ENCODE data around the gene TRABD2B. TPM values are rescaled to one million over a fixed set of nuclear protein-coding genes. Genes with fewer than 3 reads are reported as not detected.

TRABD2B gene
- total RNA-seq, 5 donors from 2014 or later (not counting 1 experiment from before 2014, with no cell fraction given): not detected

DNA sequence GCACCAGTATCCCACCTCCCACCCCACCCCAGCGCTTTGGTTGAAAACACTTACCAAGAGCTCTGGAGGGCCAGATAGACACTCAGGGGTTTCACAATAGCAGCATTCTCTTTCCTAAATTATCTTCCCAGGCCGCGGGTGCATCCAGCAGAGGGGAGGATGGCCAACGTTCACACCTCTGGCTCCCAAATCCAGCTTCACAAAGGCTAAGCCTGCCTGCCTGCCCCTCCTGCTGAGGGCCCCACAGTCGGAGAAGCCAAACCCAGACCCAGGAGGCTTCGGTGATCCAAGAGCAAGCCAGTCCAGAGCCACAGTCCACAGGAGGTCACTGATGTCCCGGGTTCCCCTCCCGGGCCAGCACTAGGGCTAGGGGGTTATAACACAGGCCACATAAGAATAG lies 231.9 kb downstream of the TRABD2B start:
- ATAC-seq (replicated peaks in 1 of 4): no peak
- 85% methylated on average over 5 of the region's 8 CpGs for WGBS (ENCODE audit: insufficient coverage)
- no peaks in the 10 kb centered on the region for H3K9me3 ChIP-seq

DNA sequence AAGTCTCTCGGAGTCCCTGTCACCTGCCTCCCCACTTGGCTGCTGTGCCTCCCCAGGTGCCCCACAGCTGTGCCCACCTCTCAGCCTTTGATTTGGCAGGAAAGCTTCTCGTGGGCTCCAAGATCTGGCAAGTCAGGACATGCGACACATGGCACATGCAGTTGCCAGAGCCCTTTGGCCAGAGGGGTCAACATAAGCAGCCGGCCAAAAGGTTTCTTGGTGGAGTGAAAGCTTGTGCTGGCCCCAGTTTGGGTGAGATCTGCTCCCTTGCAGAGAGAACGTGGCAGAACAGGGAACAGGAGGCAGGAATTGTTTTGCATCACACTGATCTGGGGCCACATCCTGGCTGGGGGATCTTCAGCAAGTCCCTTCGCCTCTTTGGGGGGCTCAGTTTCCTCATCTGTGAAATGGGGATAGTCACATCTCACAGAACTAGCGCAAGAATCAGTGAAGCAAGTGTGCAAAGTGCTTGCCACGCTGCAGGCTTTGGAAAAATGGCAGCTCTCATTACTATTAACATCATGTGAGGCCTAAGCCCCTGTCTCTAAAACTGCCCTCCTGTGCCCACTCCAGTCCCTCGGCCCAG lies 232.6 kb downstream of the TRABD2B start:
- ChIA-PET CTCF (no interaction called here), POLR2A (no interaction called here)
- Histone ChIP-seq H3K36me3 (ENCODE audit: control insufficient read depth in 2 of 2, extremely low read depth in 1 of 2, insufficient read depth in 1 of 2, low read length in 1 of 2) (no peaks in the 10 kb centered on the region), H3K4me1 (ENCODE audit: control insufficient read depth in 1 of 2, extremely low read depth in 1 of 2, insufficient read depth in 2 of 2, low read length in 2 of 2) (no peaks in the 10 kb centered on the region), H3K9me3 (no peaks in the 10 kb centered on the region), H3K27ac (ENCODE audit: low read length) (no peak overlapping the region), H3K27me3 (replicated peaks in 1 of 2; ENCODE audit: control insufficient read depth in 2 of 2, extremely low read depth in 1 of 2, insufficient read depth in 2 of 2, low read length in 1 of 2) (peaks cover 0 to 32% of the 10 kb centered on the region in 2 experiments), H3K4me3 (ENCODE audit: control insufficient read depth in 1 of 2, extremely low read depth in 1 of 2, low read length in 1 of 2) (no peak overlapping the region)
- DNase-seq (no peak), ATAC-seq (replicated peaks in 1 of 4) (no peak)
- peaks cover 9 to 18% of the 10 kb centered on the region in 2 donors for H3K27me3 Mint-ChIP-seq
- no peaks in the 10 kb centered on the region for H3K9me3 Mint-ChIP-seq
- H3K27ac Mint-ChIP-seq: no peak overlapping the region
- WGBS (ENCODE audit: insufficient coverage): 69% methylated on average over 9 of the region's 9 CpGs
- no peaks in the 10 kb centered on the region for H3K4me1 Mint-ChIP-seq
- H3K36me3 Mint-ChIP-seq: no peaks in the 10 kb centered on the region
- no peak overlapping the region for H3K4me3 Mint-ChIP-seq

More for the DNA sequence above, 231.9 kb downstream of the TRABD2B start:
- H3K36me3 Mint-ChIP-seq: no peaks in the 10 kb centered on the region
- H3K4me3 Mint-ChIP-seq: no peak overlapping the region
- H3K4me1 Mint-ChIP-seq: no peaks in the 10 kb centered on the region
- Histone ChIP-seq H3K27ac (ENCODE audit: low read length) (no peak overlapping the region), H3K27me3 (replicated peaks in 1 of 2; ENCODE audit: control insufficient read depth in 2 of 2, extremely low read depth in 1 of 2, insufficient read depth in 2 of 2, low read length in 1 of 2) (peaks cover 0 to 37% of the 10 kb centered on the region in 2 experiments), H3K36me3 (ENCODE audit: control insufficient read depth in 2 of 2, extremely low read depth in 1 of 2, insufficient read depth in 1 of 2, low read length in 1 of 2) (no peaks in the 10 kb centered on the region), H3K4me1 (ENCODE audit: control insufficient read depth in 1 of 2, extremely low read depth in 1 of 2, insufficient read depth in 2 of 2, low read length in 2 of 2) (no peaks in the 10 kb centered on the region), H3K4me3 (ENCODE audit: control insufficient read depth in 1 of 2, extremely low read depth in 1 of 2, low read length in 1 of 2) (no peak overlapping the region)
- peaks cover 9 to 13% of the 10 kb centered on the region in 2 donors for H3K27me3 Mint-ChIP-seq
- H3K27ac Mint-ChIP-seq: no peak overlapping the region
- no peaks in the 10 kb centered on the region for H3K9me3 Mint-ChIP-seq
- DNase-seq: no peak
- POLR2A ChIA-PET: no interaction called here
- CTCF ChIA-PET: no interaction called here

DNA sequence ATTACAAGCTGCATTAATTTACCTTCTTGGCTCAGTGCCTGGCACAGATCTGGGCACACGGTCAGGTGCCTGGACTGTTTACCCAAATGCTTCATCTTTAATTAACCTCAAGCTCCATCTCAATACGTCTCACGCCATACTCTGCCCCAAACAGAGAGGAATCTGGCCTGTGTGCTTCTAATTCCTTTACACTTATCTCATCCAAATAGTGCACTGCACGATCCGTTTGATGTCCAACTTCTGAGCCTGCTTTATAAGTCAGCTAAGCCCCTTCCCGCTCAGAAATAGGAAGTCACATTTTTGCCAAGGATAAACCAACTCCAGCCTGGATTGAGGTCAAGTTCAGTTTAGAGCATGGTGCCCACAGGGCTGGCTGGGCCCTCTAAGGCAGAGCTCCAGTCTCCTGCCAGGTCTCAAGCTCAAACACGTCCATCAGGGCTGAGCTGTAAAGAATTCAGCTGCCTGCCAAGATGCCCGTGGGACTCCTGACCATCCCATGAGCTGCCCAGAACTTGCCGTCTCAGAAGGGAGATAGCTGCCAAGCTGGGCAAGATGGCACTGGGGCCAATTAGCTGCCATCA lies 233.5 kb downstream of the TRABD2B start:
- Mint-ChIP-seq H3K4me1 (no peaks in the 10 kb centered on the region), H3K4me3 (no peak overlapping the region), H3K9me3 (no peaks in the 10 kb centered on the region), H3K36me3 (no peaks in the 10 kb centered on the region), H3K27ac (no peak overlapping the region), H3K27me3 (peaks cover 9 to 22% of the 10 kb centered on the region in 2 donors)
- no peak overlapping the region for H3K27ac ChIP-seq (ENCODE audit: low read length)
- DNase-seq (no peak), ATAC-seq (replicated peaks in 1 of 4) (no peak)
- H3K27me3 ChIP-seq (replicated peaks in 1 of 2; ENCODE audit: control insufficient read depth in 2 of 2, extremely low read depth in 1 of 2, insufficient read depth in 2 of 2, low read length in 1 of 2): peaks cover 0 to 30% of the 10 kb centered on the region in 2 experiments
- no peaks in the 10 kb centered on the region for H3K36me3 ChIP-seq (ENCODE audit: control insufficient read depth in 2 of 2, extremely low read depth in 1 of 2, insufficient read depth in 1 of 2, low read length in 1 of 2)
- no peak overlapping the region for H3K4me3 ChIP-seq (ENCODE audit: control insufficient read depth in 1 of 2, extremely low read depth in 1 of 2, low read length in 1 of 2)
- H3K4me1 ChIP-seq (ENCODE audit: control insufficient read depth in 1 of 2, extremely low read depth in 1 of 2, insufficient read depth in 2 of 2, low read length in 2 of 2): no peaks in the 10 kb centered on the region
- H3K9me3 ChIP-seq: no peaks in the 10 kb centered on the region
- ChIA-PET CTCF (no interaction called here), POLR2A (no interaction called here)
- 74% methylated on average over 9 of the region's 9 CpGs for WGBS (ENCODE audit: insufficient coverage)

DNA sequence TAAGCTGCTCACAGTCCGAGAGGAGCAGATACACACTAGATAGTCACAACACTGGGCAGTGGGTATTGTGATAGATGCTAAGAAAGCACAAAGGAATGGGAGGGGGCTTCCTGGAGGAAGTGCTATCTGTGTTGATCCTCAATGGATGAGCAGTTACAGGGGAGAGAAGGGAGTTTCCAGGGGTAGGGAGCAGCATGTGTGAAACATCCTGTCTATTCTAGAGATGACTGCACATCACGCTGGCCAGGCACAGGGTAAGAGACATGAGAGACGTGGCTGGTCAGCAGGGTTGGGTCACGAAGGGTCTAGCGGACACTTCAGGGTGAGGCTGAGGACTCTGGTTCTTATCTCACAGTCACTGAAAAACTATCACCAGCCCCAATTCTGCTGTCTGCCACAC lies 235.2 kb downstream of the TRABD2B start:
- peaks cover 9 to 26% of the 10 kb centered on the region in 2 donors for H3K27me3 Mint-ChIP-seq
- Histone ChIP-seq H3K27me3 (replicated peaks in 1 of 2; ENCODE audit: control insufficient read depth in 2 of 2, extremely low read depth in 1 of 2, insufficient read depth in 2 of 2, low read length in 1 of 2) (peaks cover 0 to 43% of the 10 kb centered on the region in 2 experiments), H3K9me3 (no peaks in the 10 kb centered on the region), H3K4me3 (ENCODE audit: control insufficient read depth in 1 of 2, extremely low read depth in 1 of 2, low read length in 1 of 2) (no peak overlapping the region), H3K36me3 (ENCODE audit: control insufficient read depth in 2 of 2, extremely low read depth in 1 of 2, insufficient read depth in 1 of 2, low read length in 1 of 2) (no peaks in the 10 kb centered on the region), H3K27ac (ENCODE audit: low read length) (no peak overlapping the region), H3K4me1 (ENCODE audit: control insufficient read depth in 1 of 2, extremely low read depth in 1 of 2, insufficient read depth in 2 of 2, low read length in 2 of 2) (no peaks in the 10 kb centered on the region)
- no peak overlapping the region for H3K27ac Mint-ChIP-seq
- H3K4me3 Mint-ChIP-seq: no peak overlapping the region
- no peaks in the 10 kb centered on the region for H3K4me1 Mint-ChIP-seq
- ChIA-PET POLR2A (no interaction called here), CTCF (no interaction called here)
- WGBS (ENCODE audit: insufficient coverage): no CpG with 5 or more reads among the region's 5 CpGs
- DNase-seq (no peak), ATAC-seq (replicated peaks in 1 of 4) (no peak)
- H3K36me3 Mint-ChIP-seq: no peaks in the 10 kb centered on the region
- H3K9me3 Mint-ChIP-seq: no peaks in the 10 kb centered on the region

DNA sequence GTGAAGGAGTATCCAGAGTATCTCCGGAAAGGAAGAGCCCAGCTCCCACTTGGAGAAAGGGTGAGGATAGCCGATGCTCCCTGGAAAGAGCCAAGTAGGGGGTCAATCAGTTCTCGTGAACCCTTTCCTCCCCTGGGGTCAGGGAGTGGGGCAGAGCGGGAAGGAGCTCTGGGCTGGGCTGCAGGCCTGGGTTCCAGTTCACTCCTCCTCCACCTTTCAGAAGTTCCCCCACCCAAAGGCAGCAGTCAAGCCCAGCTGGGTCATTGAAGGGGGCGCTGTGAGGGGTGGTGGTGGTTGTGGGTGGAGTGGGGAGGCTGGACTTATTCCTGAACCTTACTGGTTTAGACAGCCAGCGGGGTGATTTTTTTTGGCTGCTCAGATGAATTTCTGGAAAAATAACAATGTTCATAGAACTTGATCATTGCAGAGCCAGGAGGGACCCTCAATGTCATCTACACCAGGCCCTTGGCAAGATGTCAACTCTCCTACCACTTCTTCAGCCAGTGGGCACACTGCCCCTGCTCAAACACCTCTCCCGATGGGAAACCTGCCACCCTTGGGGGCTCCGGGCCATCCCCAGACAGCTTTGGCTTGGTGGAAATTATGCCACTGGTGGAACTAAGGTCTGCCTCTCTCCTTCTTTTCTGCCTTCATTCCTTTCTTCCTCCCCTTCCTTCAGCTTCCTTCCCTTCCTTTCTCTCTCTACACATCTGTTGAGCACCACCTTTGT lies 235.8 kb downstream of the TRABD2B start:
- Mint-ChIP-seq H3K9me3 (no peaks in the 10 kb centered on the region), H3K4me3 (no peak overlapping the region), H3K36me3 (no peaks in the 10 kb centered on the region), H3K4me1 (no peaks in the 10 kb centered on the region), H3K27ac (no peak overlapping the region), H3K27me3 (peaks cover 14 to 25% of the 10 kb centered on the region in 2 donors)
- CTCF ChIA-PET: no interaction called here
- POLR2A ChIA-PET: no interaction called here
- peaks cover 0 to 44% of the 10 kb centered on the region in 2 experiments for H3K27me3 ChIP-seq (replicated peaks in 1 of 2; ENCODE audit: control insufficient read depth in 2 of 2, extremely low read depth in 1 of 2, insufficient read depth in 2 of 2, low read length in 1 of 2)
- WGBS (ENCODE audit: insufficient coverage): 83% methylated on average over 4 of the region's 8 CpGs
- H3K4me1 ChIP-seq (ENCODE audit: control insufficient read depth in 1 of 2, extremely low read depth in 1 of 2, insufficient read depth in 2 of 2, low read length in 2 of 2): no peaks in the 10 kb centered on the region
- no peaks in the 10 kb centered on the region for H3K36me3 ChIP-seq (ENCODE audit: control insufficient read depth in 2 of 2, extremely low read depth in 1 of 2, insufficient read depth in 1 of 2, low read length in 1 of 2)
- no peak overlapping the region for H3K4me3 ChIP-seq (ENCODE audit: control insufficient read depth in 1 of 2, extremely low read depth in 1 of 2, low read length in 1 of 2)
- ATAC-seq (replicated peaks in 1 of 4) (no peak), DNase-seq (no peak)
- H3K27ac ChIP-seq (ENCODE audit: low read length): no peak overlapping the region
- H3K9me3 ChIP-seq: no peaks in the 10 kb centered on the region

DNA sequence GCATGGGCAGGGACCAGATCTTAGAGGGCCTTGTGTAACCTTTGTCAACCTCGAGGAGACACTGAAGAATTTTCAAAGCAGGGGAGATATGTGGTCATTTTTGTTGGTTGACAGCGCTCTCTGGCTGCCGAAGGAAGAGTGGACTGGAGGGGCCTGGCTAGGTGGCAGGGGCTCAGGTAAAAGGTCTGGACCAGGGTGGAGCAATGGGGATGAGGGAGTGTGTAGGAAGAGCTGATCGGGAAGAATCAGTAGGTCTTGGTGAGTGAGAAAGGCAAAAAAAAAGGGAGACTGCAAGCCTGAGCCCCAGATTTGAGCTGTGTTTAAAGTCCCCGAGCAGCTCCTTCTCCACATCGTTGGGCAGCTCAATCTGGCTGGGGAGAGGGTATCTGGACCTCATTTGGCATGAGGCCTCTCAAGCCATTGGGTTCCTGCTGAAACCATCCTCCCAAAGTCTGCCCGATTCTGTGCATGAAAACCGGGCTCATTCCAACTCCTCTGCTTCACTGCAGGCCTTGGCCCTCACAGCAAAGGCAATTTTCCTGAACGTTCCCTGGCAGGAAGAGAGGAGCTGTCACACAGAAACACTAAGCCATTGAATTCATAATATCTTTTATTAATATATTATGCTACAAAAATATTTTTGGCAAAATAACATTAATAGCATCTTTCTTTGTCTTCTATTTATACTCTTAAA lies 237.1 kb downstream of the TRABD2B start:
- peaks cover 0 to 49% of the 10 kb centered on the region in 2 experiments for H3K27me3 ChIP-seq (replicated peaks in 1 of 2; ENCODE audit: control insufficient read depth in 2 of 2, extremely low read depth in 1 of 2, insufficient read depth in 2 of 2, low read length in 1 of 2)
- Mint-ChIP-seq H3K9me3 (no peaks in the 10 kb centered on the region), H3K4me1 (no peaks in the 10 kb centered on the region), H3K27ac (no peak overlapping the region), H3K36me3 (no peaks in the 10 kb centered on the region), H3K4me3 (no peak overlapping the region), H3K27me3 (peaks cover 14 to 27% of the 10 kb centered on the region in 2 donors)
- no peaks in the 10 kb centered on the region for H3K9me3 ChIP-seq
- no peak overlapping the region for H3K4me3 ChIP-seq (ENCODE audit: control insufficient read depth in 1 of 2, extremely low read depth in 1 of 2, low read length in 1 of 2)
- peaks cover 0 to 2% of the 10 kb centered on the region in 2 experiments for H3K4me1 ChIP-seq (ENCODE audit: control insufficient read depth in 1 of 2, extremely low read depth in 1 of 2, insufficient read depth in 2 of 2, low read length in 2 of 2)
- WGBS (ENCODE audit: insufficient coverage): 84% methylated on average over 6 of the region's 9 CpGs
- no peak overlapping the region for H3K27ac ChIP-seq (ENCODE audit: low read length)
- ATAC-seq (replicated peaks in 1 of 4): no peak
- DNase-seq: no peak
- POLR2A ChIA-PET: no interaction called here
- H3K36me3 ChIP-seq (ENCODE audit: control insufficient read depth in 2 of 2, extremely low read depth in 1 of 2, insufficient read depth in 1 of 2, low read length in 1 of 2): no peaks in the 10 kb centered on the region
- CTCF ChIA-PET: no interaction called here
